Astrocyte of the cerebellum (primary cell): Measurements from ENCODE around the gene ZNHIT6.

ENCODE experiments used
- DNase-seq: peaks from one replicate; pipeline ENCODE4 v3.0.0-alpha.2; 2011; ENCODE audit warnings: low read depth
- H3K4me3 ChIP-seq: 2 replicates; pipeline ENCODE4 v1.5.1; 2011; ENCODE audit warnings: mild to moderate bottlenecking, low read depth, low read length, moderate library complexity
- CTCF ChIP-seq: IDR thresholded peaks from 2 replicates; pipeline ENCODE4 v1.5.1; 2012; ENCODE audit warnings: low read length, low read depth, moderate library complexity, mild to moderate bottlenecking; ENCODE audit errors: missing control alignments
- in situ Hi-C: cut with HindIII; loops from 2 replicates; pipeline ENCODE4 v1.10.0; 2017; ENCODE audit warnings: low sequenced_read_pairs

ZNHIT6 gene

GRCh38 chr1:85603086-85603880 lies 105.0 kb downstream of the ZNHIT6 start:
- no peak overlapping the region for H3K4me3 ChIP-seq
- no peak for TF ChIP-seq CTCF
- in situ Hi-C loops = no loop called here
- DNase-seq = no peak

- in situ Hi-C loops = no loop called here
- no peak for TF ChIP-seq CTCF
Observed at GRCh38 chr1:85602571-85602970, 105.7 kb downstream of the ZNHIT6 start.

GRCh38 chr1:85601901-85602300 lies 106.3 kb downstream of the ZNHIT6 start:
- DNase-seq = no peak
- in situ Hi-C loops = no loop called here
- TF ChIP-seq CTCF = no peak
- H3K4me3 ChIP-seq = no peak overlapping the region

More at GRCh38 chr1:85602571-85602970, 105.7 kb downstream of the ZNHIT6 start:
- DNase-seq = no peak
- H3K4me3 ChIP-seq = no peak overlapping the region

- H3K4me3 ChIP-seq = no peak overlapping the region
- in situ Hi-C loops = no loop called here
- no peak for TF ChIP-seq CTCF
- no peak for DNase-seq
Observed at GRCh38 chr1:85599681-85600080, 108.6 kb downstream of the ZNHIT6 start.
